ENCODE measurements around the gene SLCO1A2.
"Not testable (repeated sequence)": the region's sequence is repeated elsewhere in the genome, so short reads cannot be mapped to it uniquely, and the experiment has no call there.

SLCO1A2 gene

GRCh38 chr12:21334771-21335325 is at the start of gene SLCO1A2:
Gene SLCO1A2, minus strand, starts transcription at chr12:21334917. Its CDS starts 270 bp downstream, at chr12:21334647.
- no peak for TF ChIP-seq CTCF (IDR thresholded peaks at IDR 0.05; ENCODE audit: low read depth, low read length, missing control alignments)
- no peak for DNase-seq (ENCODE audit: low read depth)
- H3K4me3 ChIP-seq (ENCODE audit: low read depth, low read length), result no peak within 1 kb of the TSS

GRCh38 chr12:21384261-21384660 is 49.5 kb upstream of the SLCO1A2 start:
- H3K4me3 ChIP-seq (ENCODE audit: low read depth, low read length), result no peak overlapping the region
- TF ChIP-seq CTCF (IDR thresholded peaks at IDR 0.05; ENCODE audit: low read depth, low read length, missing control alignments), result no peak
- no peak for DNase-seq (ENCODE audit: low read depth)

- DNase-seq (ENCODE audit: low read depth); H3K4me3 ChIP-seq (ENCODE audit: low read depth, low read length): not testable (repeated sequence)
Measured at GRCh38 chr12:21381320-21381719, 46.6 kb upstream of the SLCO1A2 start.

- no peak for DNase-seq (ENCODE audit: low read depth)
- TF ChIP-seq CTCF (IDR thresholded peaks at IDR 0.05; ENCODE audit: low read depth, low read length, missing control alignments), result no peak
- no peak overlapping the region for H3K4me3 ChIP-seq (ENCODE audit: low read depth, low read length)
Measured at GRCh38 chr12:21379218-21379617, 44.5 kb upstream of the SLCO1A2 start.

- TF ChIP-seq CTCF (IDR thresholded peaks at IDR 0.05; ENCODE audit: low read depth, low read length, missing control alignments), result no peak
- no peak within 1 kb of the TSS for H3K4me3 ChIP-seq (ENCODE audit: low read depth, low read length)
- DNase-seq (ENCODE audit: low read depth), result no peak
Measured at GRCh38 chr12:21372602-21373001, 37.9 kb upstream of the SLCO1A2 start, which contains the start of gene IAPP. Gene IAPP, plus strand, starts transcription at chr12:21372902. Its CDS starts 450 bp downstream, at chr12:21373352.

GRCh38 chr12:21370845-21371449 is 36.2 kb upstream of the SLCO1A2 start:
- no peak for DNase-seq (ENCODE audit: low read depth)
- no peak for TF ChIP-seq CTCF (IDR thresholded peaks at IDR 0.05; ENCODE audit: low read depth, low read length, missing control alignments)
- no peak overlapping the region for H3K4me3 ChIP-seq (ENCODE audit: low read depth, low read length)

- no peak for TF ChIP-seq CTCF (IDR thresholded peaks at IDR 0.05; ENCODE audit: low read depth, low read length, missing control alignments)
- no peak overlapping the region for H3K4me3 ChIP-seq (ENCODE audit: low read depth, low read length)
- no peak for DNase-seq (ENCODE audit: low read depth)
Measured at GRCh38 chr12:21369141-21369980, 34.6 kb upstream of the SLCO1A2 start.

GRCh38 chr12:21360632-21361031 is 25.9 kb upstream of the SLCO1A2 start:
- H3K4me3 ChIP-seq (ENCODE audit: low read depth, low read length); DNase-seq (ENCODE audit: low read depth): not testable (repeated sequence)
